ENCODE results near the gene APC2. TPM values are rescaled to one million over a fixed set of nuclear protein-coding genes. Genes with fewer than 3 reads are reported as not detected.

Gene APC2
- total RNA-seq, 1 experiment from 2014 or later: 0.68 TPM

- no CpG with 5 or more reads among the region's 20 CpGs for WGBS (ENCODE audit: extremely low coverage, insufficient read length, low lambda C conversion rate)
- Mint-ChIP-seq H3K27me3 (ENCODE audit: low read depth) (peaks cover 43% of the 10 kb centered on the region), H3K4me3 (no peak overlapping the region), H3K9me3 (no peaks in the 10 kb centered on the region), H3K36me3 (ENCODE audit: insufficient read depth in 1 of 3, low read depth in 3 of 3) (peaks cover 5 to 13% (median 7%) of the 10 kb centered on the region in 3 experiments; a peak in 6 of 7 replicates), H3K27ac (no peak overlapping the region), H3K4me1 (peaks cover 2 to 16% of the 10 kb centered on the region in 2 experiments; a peak in 3 of 4 replicates)
- Histone ChIP-seq H3K18ac (ENCODE audit: insufficient read length, low read depth, low read length) (no peak overlapping the region), H2AK5ac (ENCODE audit: insufficient read length, low read length) (no peak overlapping the region), H2BK5ac (ENCODE audit: insufficient read length, low read length) (no peak overlapping the region), H4K91ac (ENCODE audit: insufficient read length, low read depth, low read length) (no peak overlapping the region), H3K23ac (ENCODE audit: insufficient read length, low read depth, low read length) (no peak overlapping the region), H2BK15ac (ENCODE audit: low read depth, low read length) (no peak overlapping the region), H3K4ac (ENCODE audit: low read depth, low read length) (no peak overlapping the region), H3K4me2 (ENCODE audit: insufficient read depth, insufficient read length, low read length) (no peak overlapping the region), H2BK20ac (ENCODE audit: low read depth, low read length, poor library complexity, severe bottlenecking) (no peak overlapping the region), H2BK12ac (ENCODE audit: insufficient read length, low read depth, low read length) (no peak overlapping the region), H2BK120ac (ENCODE audit: low read depth, low read length, poor library complexity, severe bottlenecking) (no peak overlapping the region), H3K79me2 (ENCODE audit: insufficient read depth, low read length) (no peaks in the 10 kb centered on the region), H3K56ac (ENCODE audit: insufficient read length, low read depth, low read length) (no peak overlapping the region), H3K9me3 (ENCODE audit: control insufficient read depth, low read depth, low read length) (no peaks in the 10 kb centered on the region), H3K9ac (ENCODE audit: extremely low read depth, insufficient read length, low read length) (no peak overlapping the region), H3K79me1 (ENCODE audit: insufficient read depth, low read depth, low read length, poor library complexity, severe bottlenecking) (no peaks in the 10 kb centered on the region), H3T11ph (ENCODE audit: low read length) (no peak overlapping the region), H4K20me1 (ENCODE audit: control insufficient read depth, insufficient read depth, insufficient read length) (peaks cover 3% of the 10 kb centered on the region), H2AFZ (ENCODE audit: low read length) (no peak overlapping the region), H3K4me1 (ENCODE audit: insufficient read depth, low read length) (no peaks in the 10 kb centered on the region), H3K27ac (ENCODE audit: insufficient read length, low read depth, low read length) (no peak overlapping the region), H3K27me3 (ENCODE audit: insufficient read depth, low read length) (peaks cover 21% of the 10 kb centered on the region; the same call in 1 of the 2 replicates), H4K8ac (replicated peaks; ENCODE audit: insufficient read length, low read depth, low read length) (no peak overlapping the region), H3K14ac (ENCODE audit: insufficient read depth, low read length) (no peak overlapping the region; the same call in 1 of the 2 replicates), H3K23me2 (ENCODE audit: insufficient read length, low read depth, low read length, poor library complexity, severe bottlenecking) (peaks cover 9% of the 10 kb centered on the region), H4K5ac (ENCODE audit: insufficient read length, low read depth, low read length) (no peak overlapping the region)
- no peak for DNase-seq
- TF ChIP-seq CTCF (conservative IDR thresholded peaks at IDR 0.05): no peak
Observed at GRCh38 chr19:1473085-1473851, 23.3 kb downstream of the APC2 start.
